AG08396 (cell line): Measurements from ENCODE around the gene NPIPA5.
A peak's percentile ranks its signal among the peaks of the same experiment; 100 is the strongest.
"Not testable (repeated sequence)": the region's sequence is repeated elsewhere in the genome, so short reads cannot be mapped to it uniquely, and the experiment has no call there.

Experiments
- DNase-seq: peaks from one replicate; pipeline ENCODE4 v3.0.0; 2012; ENCODE audit warnings: low spot score, mixed read lengths

Gene NPIPA5

GRCh38 chr16:15378194-15378593 lies at the start of gene NPIPA5:
TSS of gene NPIPA5 (minus strand) at chr16:15378294. CDS start at chr16:15378294, 0 bp downstream.
- not testable (repeated sequence) for DNase-seq

GRCh38 chr16:15427648-15428239 lies 49.6 kb upstream of the NPIPA5 start:
- peak; percentile 69 for DNase-seq

- DNase-seq, result no peak
These were observed 48.7 kb upstream of the NPIPA5 start for GRCh38 chr16:15426796-15427195.

- DNase-seq, result no peak
These were observed 47.8 kb upstream of the NPIPA5 start for GRCh38 chr16:15425861-15426260.

GRCh38 chr16:15422222-15422621 lies 44.1 kb upstream of the NPIPA5 start:
- DNase-seq, result no peak

- not testable (repeated sequence) for DNase-seq
These were observed 43.6 kb upstream of the NPIPA5 start for GRCh38 chr16:15421696-15422095.

GRCh38 chr16:15418206-15418605 lies 40.1 kb upstream of the NPIPA5 start:
- no peak for DNase-seq

GRCh38 chr16:15417197-15417596 lies 39.1 kb upstream of the NPIPA5 start:
- DNase-seq, result no peak

GRCh38 chr16:15415511-15415985 lies 37.5 kb upstream of the NPIPA5 start:
- DNase-seq, result no peak

- not testable (repeated sequence) for DNase-seq
These were observed 31.4 kb upstream of the NPIPA5 start for GRCh38 chr16:15409476-15409875.

- not testable (repeated sequence) for DNase-seq
These were observed 29.7 kb upstream of the NPIPA5 start for GRCh38 chr16:15407756-15408155.

- no peak for DNase-seq
These were observed 26.7 kb upstream of the NPIPA5 start for GRCh38 chr16:15404792-15405191.

GRCh38 chr16:15404091-15404490 lies 26.0 kb upstream of the NPIPA5 start:
- not testable (repeated sequence) for DNase-seq

GRCh38 chr16:15403392-15403995 lies 25.4 kb upstream of the NPIPA5 start:
- no peak for DNase-seq

GRCh38 chr16:15401972-15402371 lies 23.9 kb upstream of the NPIPA5 start:
- DNase-seq, result no peak

GRCh38 chr16:15400314-15400713 lies 22.2 kb upstream of the NPIPA5 start:
- DNase-seq, result not testable (repeated sequence)

GRCh38 chr16:15399317-15399716 lies 21.2 kb upstream of the NPIPA5 start:
- no peak for DNase-seq

GRCh38 chr16:15398618-15399316 lies 20.7 kb upstream of the NPIPA5 start:
- no peak for DNase-seq

- DNase-seq, result no peak
These were observed 19.0 kb upstream of the NPIPA5 start for GRCh38 chr16:15396948-15397594.

GRCh38 chr16:15396509-15396829 lies 18.4 kb upstream of the NPIPA5 start:
- not testable (repeated sequence) for DNase-seq

GRCh38 chr16:15395631-15396508 lies 17.8 kb upstream of the NPIPA5 start, which contains the start of gene MPV17L:
TSS of gene MPV17L (plus strand) at chr16:15395754. CDS start at chr16:15395898, 144 bp downstream.
- peak; percentile 41 for DNase-seq

- not testable (repeated sequence) for DNase-seq
These were observed 14.9 kb upstream of the NPIPA5 start for GRCh38 chr16:15393025-15393424.
